Caco-2 (cell line): ENCODE results near the gene NTNG2. TPM values are rescaled to one million over a fixed set of nuclear protein-coding genes. Genes with fewer than 3 reads are reported as not detected.

Experiments
- BruUV-seq: library from RNA; stranded (reverse); fragments of 400-500 nt; replicated peaks from 2 replicates; lab custom pipeline; 2021; lab: Mats Ljungman, UMichigan
- CTCF ChIA-PET: fragments of 300-600 bp; sonication (Branson Sonifier 250); formaldehyde crosslinking; loops from one replicate; lab custom pipeline; 2022; ENCODE audit warnings: antibody characterized with exemption; lab: Charles Lee
- POLR2A ChIA-PET: fragments of 300-600 bp; sonication (Branson Sonifier 250); formaldehyde crosslinking; loops from one replicate; lab custom pipeline; 2022; ENCODE audit warnings: antibody characterized with exemption; lab: Charles Lee
- DNase-seq, 2 experiments: peaks; one replicate each; pipeline versions ENCODE4 v3.0.0 to v3.0.0-alpha.2; 2020 to 2022
- H3K27me3 ChIP-seq: replicated peaks from 2 replicates; pipeline ENCODE4 v1.6.0; 2011; ENCODE audit warnings: low read length; ENCODE audit not compliant: control insufficient read depth, insufficient read depth
- H3K36me3 ChIP-seq: 2 replicates; pipeline ENCODE4 v1.5.1; 2011; ENCODE audit warnings: low read length; ENCODE audit not compliant: control insufficient read depth, insufficient read depth
- H3K4me1 ChIP-seq: fragments of 250-450 bp; sonication (Bioruptor Pico); 2 replicates; pipeline ENCODE4 v1.5.1; 2020; ENCODE audit warnings: mild to moderate bottlenecking
- H3K4me3 ChIP-seq: 2 replicates; pipeline ENCODE4 v1.5.1; 2011; ENCODE audit warnings: low read depth, mild to moderate bottlenecking, control low read depth, low read length
- H3K9me3 ChIP-seq: fragments of 250-450 bp; sonication (Bioruptor Pico); 2 replicates; pipeline ENCODE4 v1.5.1; 2020; ENCODE audit warnings: mild to moderate bottlenecking, moderate library complexity
- H3K27ac Mint-ChIP-seq: one replicate; pipeline ENCODE4 v1.8.0; 2022; ENCODE audit warnings: mixed read lengths; ENCODE audit not compliant: unreplicated experiment
- H3K27me3 Mint-ChIP-seq: one replicate; pipeline ENCODE4 v1.8.0; 2022; ENCODE audit warnings: mixed read lengths; ENCODE audit not compliant: insufficient read depth, unreplicated experiment
- H3K36me3 Mint-ChIP-seq: one replicate; pipeline ENCODE4 v1.8.0; 2022; ENCODE audit warnings: mild to moderate bottlenecking, mixed read lengths; ENCODE audit not compliant: insufficient read depth, unreplicated experiment
- H3K4me1 Mint-ChIP-seq: one replicate; pipeline ENCODE4 v1.8.0; 2022; ENCODE audit warnings: low read depth, mixed read lengths; ENCODE audit not compliant: unreplicated experiment
- H3K4me3 Mint-ChIP-seq: one replicate; pipeline ENCODE4 v1.8.0; 2022; ENCODE audit warnings: mild to moderate bottlenecking, moderate library complexity, mixed read lengths; ENCODE audit not compliant: unreplicated experiment
- H3K9me3 Mint-ChIP-seq: one replicate; pipeline ENCODE4 v1.8.0; 2022; ENCODE audit warnings: mixed read lengths; ENCODE audit not compliant: unreplicated experiment
- CTCF ChIP-seq, 2 experiments: fragments of 200-600 bp in 1 of 2; IDR thresholded peaks; 1 replicate in 1 of 2; 2 replicates in 1 of 2; pipeline versions ENCODE4 v1.5.1 to v1.8.0; 2011 to 2022; ENCODE audit warnings: antibody characterized with exemption in 1 of 2, control low read depth in 1 of 2, inconsistent platforms in 1 of 2, low read depth in 1 of 2, low read length in 1 of 2, mild to moderate bottlenecking in 1 of 2, moderate library complexity in 1 of 2; ENCODE audit not compliant: insufficient read depth in 1 of 2, severe bottlenecking in 1 of 2, unreplicated experiment in 1 of 2
- intact Hi-C: fragments of 100-400 bp; cut with micrococcal nuclease; formaldehyde crosslinking; loops from one replicate; pipeline ENCODE4 v1.10.0; 2022; ENCODE audit not compliant: unreplicated experiment
- total RNA-seq: library from RNA; stranded (reverse); gene quantifications from 2 replicates; pipeline ENCODE4 v1.2.3, GENCODE V29; 2022

The NTNG2 gene
- total RNA-seq, 1 experiment from 2014 or later: not detected

- no peak for TF ChIP-seq CTCF (IDR thresholded peaks at IDR 0.05; ENCODE audit: insufficient read depth in 1 of 2, low read depth in 1 of 2, low read length in 1 of 2, severe bottlenecking in 1 of 2, unreplicated experiment in 1 of 2)
- peak overlapping the region; percentile 8; the same call in 1 of the 2 replicates for H3K4me3 ChIP-seq
- Mint-ChIP-seq H3K27me3 (peaks cover 41% of the 10 kb centered on the region), H3K9me3 (no peaks in the 10 kb centered on the region), H3K4me1 (peaks cover 6% of the 10 kb centered on the region), H3K4me3 (peak overlapping the region; percentile 83), H3K27ac (no peak overlapping the region), H3K36me3 (no peaks in the 10 kb centered on the region)
- intact Hi-C loops: no loop called here
- POLR2A ChIA-PET: no interaction called here
- CTCF ChIA-PET: no interaction called here
- no peaks in the 10 kb centered on the region for H3K9me3 ChIP-seq
- H3K4me1 ChIP-seq: peaks cover 16% of the 10 kb centered on the region
- BruUV-seq: no TSS peak
- DNase-seq: no peak
- H3K27me3 ChIP-seq: peaks cover 4% of the 10 kb centered on the region
- H3K36me3 ChIP-seq: no peaks in the 10 kb centered on the region
These were observed 786 bp upstream of the NTNG2 start for GRCh38 chr9:132160802-132161742.

- Histone ChIP-seq H3K36me3 (no peaks in the 10 kb centered on the region), H3K4me1 (peaks cover 16% of the 10 kb centered on the region), H3K27me3 (peaks cover 4% of the 10 kb centered on the region), H3K9me3 (no peaks in the 10 kb centered on the region), H3K4me3 (peak overlapping the region; percentile 12; the same call in 1 of the 2 replicates)
- DNase-seq: no peak
- peaks cover 45% of the 10 kb centered on the region for H3K27me3 Mint-ChIP-seq
- H3K4me3 Mint-ChIP-seq: peak overlapping the region; percentile 73
- H3K9me3 Mint-ChIP-seq: no peaks in the 10 kb centered on the region
- intact Hi-C loops: no loop called here
- CTCF ChIA-PET: no interaction called here
- POLR2A ChIA-PET: no interaction called here
- TF ChIP-seq CTCF (IDR thresholded peaks at IDR 0.05; ENCODE audit: insufficient read depth in 1 of 2, low read depth in 1 of 2, low read length in 1 of 2, severe bottlenecking in 1 of 2, unreplicated experiment in 1 of 2): no peak
- peaks cover 6% of the 10 kb centered on the region for H3K4me1 Mint-ChIP-seq
- peak overlapping the region; percentile 9 for H3K27ac Mint-ChIP-seq
- BruUV-seq: no TSS peak
- no peaks in the 10 kb centered on the region for H3K36me3 Mint-ChIP-seq
These were observed 1.1 kb downstream of the NTNG2 start for GRCh38 chr9:132162764-132163456.

GRCh38 chr9:132163457-132163875 lies 1.6 kb downstream of the NTNG2 start:
- Histone ChIP-seq H3K9me3 (no peaks in the 10 kb centered on the region), H3K27me3 (peaks cover 4% of the 10 kb centered on the region), H3K36me3 (no peaks in the 10 kb centered on the region), H3K4me3 (peak overlapping the region; percentile 12; the same call in 1 of the 2 replicates), H3K4me1 (peaks cover 16% of the 10 kb centered on the region)
- CTCF ChIA-PET: interaction anchor here (0.7 kb wide), 1 partner anchor 385 kb away, joined by 3 read pairs; no protein-coding TSS in a partner anchor
- intact Hi-C loops: no loop called here
- no peak overlapping the region for H3K27ac Mint-ChIP-seq
- POLR2A ChIA-PET: no interaction called here
- no peak for DNase-seq
- H3K4me1 Mint-ChIP-seq: peaks cover 6% of the 10 kb centered on the region
- H3K4me3 Mint-ChIP-seq: no peak overlapping the region
- no peak for TF ChIP-seq CTCF (IDR thresholded peaks at IDR 0.05; ENCODE audit: insufficient read depth in 1 of 2, low read depth in 1 of 2, low read length in 1 of 2, severe bottlenecking in 1 of 2, unreplicated experiment in 1 of 2)
- no peaks in the 10 kb centered on the region for H3K9me3 Mint-ChIP-seq
- H3K27me3 Mint-ChIP-seq: peaks cover 39% of the 10 kb centered on the region
- no peaks in the 10 kb centered on the region for H3K36me3 Mint-ChIP-seq
- BruUV-seq: no TSS peak
